ENCODE data around the gene CHRM2. TPM values are rescaled to one million over a fixed set of nuclear protein-coding genes. Genes with fewer than 3 reads are reported as not detected.

CHRM2 gene
- total RNA-seq, 5 donors from 2014 or later (not counting 1 experiment from before 2014, with no cell fraction given): 0.09 to 0.10 TPM; not detected in 3

GRCh38 chr7:136937436-136937835, 69.0 kb downstream of the CHRM2 start:
- Mint-ChIP-seq H3K4me1 (no peaks in the 10 kb centered on the region), H3K27me3 (no peaks in the 10 kb centered on the region), H3K9me3 (peaks cover 3 to 10% (median 7%) of the 10 kb centered on the region in 3 donors), H3K36me3 (no peaks in the 10 kb centered on the region), H3K27ac (no peak overlapping the region), H3K4me3 (no peak overlapping the region)
- no peak overlapping the region for H3K27ac ChIP-seq (ENCODE audit: low read length)
- H3K9me3 ChIP-seq: no peaks in the 10 kb centered on the region
- no peak overlapping the region for H3K4me3 ChIP-seq (ENCODE audit: control insufficient read depth in 1 of 2, extremely low read depth in 1 of 2, low read length in 1 of 2)
- no peaks in the 10 kb centered on the region for H3K4me1 ChIP-seq (ENCODE audit: control insufficient read depth in 1 of 2, extremely low read depth in 1 of 2, insufficient read depth in 2 of 2, low read length in 2 of 2)
- no CpG with 5 or more reads among the region's 5 CpGs for WGBS (ENCODE audit: insufficient coverage)
- no peaks in the 10 kb centered on the region for H3K27me3 ChIP-seq (replicated peaks in 1 of 2; ENCODE audit: control insufficient read depth in 2 of 2, extremely low read depth in 1 of 2, insufficient read depth in 2 of 2, low read length in 1 of 2)
- H3K36me3 ChIP-seq (ENCODE audit: control insufficient read depth in 2 of 2, extremely low read depth in 1 of 2, insufficient read depth in 1 of 2, low read length in 1 of 2): no peaks in the 10 kb centered on the region
- ChIA-PET CTCF (no interaction called here), POLR2A (no interaction called here)
- ATAC-seq (replicated peaks in 1 of 4) (no peak), DNase-seq (no peak)

- Mint-ChIP-seq H3K4me1 (no peaks in the 10 kb centered on the region), H3K4me3 (no peak overlapping the region), H3K27ac (no peak overlapping the region), H3K36me3 (no peaks in the 10 kb centered on the region), H3K27me3 (no peaks in the 10 kb centered on the region), H3K9me3 (peaks cover 0 to 10% (median 4%) of the 10 kb centered on the region in 3 donors)
- POLR2A ChIA-PET: no interaction called here
- Histone ChIP-seq H3K4me1 (ENCODE audit: control insufficient read depth in 1 of 2, extremely low read depth in 1 of 2, insufficient read depth in 2 of 2, low read length in 2 of 2) (no peaks in the 10 kb centered on the region), H3K9me3 (no peaks in the 10 kb centered on the region), H3K4me3 (ENCODE audit: control insufficient read depth in 1 of 2, extremely low read depth in 1 of 2, low read length in 1 of 2) (no peak overlapping the region), H3K27ac (ENCODE audit: low read length) (no peak overlapping the region), H3K36me3 (ENCODE audit: control insufficient read depth in 2 of 2, extremely low read depth in 1 of 2, insufficient read depth in 1 of 2, low read length in 1 of 2) (no peaks in the 10 kb centered on the region), H3K27me3 (replicated peaks in 1 of 2; ENCODE audit: control insufficient read depth in 2 of 2, extremely low read depth in 1 of 2, insufficient read depth in 2 of 2, low read length in 1 of 2) (no peaks in the 10 kb centered on the region)
- 92% methylated on average over 10 of the region's 13 CpGs for WGBS (ENCODE audit: insufficient coverage)
- CTCF ChIA-PET: no interaction called here
- DNase-seq (no peak), ATAC-seq (replicated peaks in 1 of 4) (no peak)
These were observed 70.0 kb downstream of the CHRM2 start for GRCh38 chr7:136938476-136938875.

- H3K27ac Mint-ChIP-seq: no peak overlapping the region
- Histone ChIP-seq H3K9me3 (no peaks in the 10 kb centered on the region), H3K4me1 (ENCODE audit: control insufficient read depth in 1 of 2, extremely low read depth in 1 of 2, insufficient read depth in 2 of 2, low read length in 2 of 2) (no peaks in the 10 kb centered on the region), H3K36me3 (ENCODE audit: control insufficient read depth in 2 of 2, extremely low read depth in 1 of 2, insufficient read depth in 1 of 2, low read length in 1 of 2) (no peaks in the 10 kb centered on the region), H3K4me3 (ENCODE audit: control insufficient read depth in 1 of 2, extremely low read depth in 1 of 2, low read length in 1 of 2) (no peak overlapping the region), H3K27me3 (replicated peaks in 1 of 2; ENCODE audit: control insufficient read depth in 2 of 2, extremely low read depth in 1 of 2, insufficient read depth in 2 of 2, low read length in 1 of 2) (no peaks in the 10 kb centered on the region), H3K27ac (ENCODE audit: low read length) (no peak overlapping the region)
- POLR2A ChIA-PET: no interaction called here
- H3K27me3 Mint-ChIP-seq: no peaks in the 10 kb centered on the region
- H3K9me3 Mint-ChIP-seq: peaks cover 0 to 4% (median 3%) of the 10 kb centered on the region in 3 donors
- CTCF ChIA-PET: no interaction called here
- 100% methylated on average over 1 of the region's 4 CpGs for WGBS (ENCODE audit: insufficient coverage)
- no peak for ATAC-seq (replicated peaks in 1 of 4)
- DNase-seq: no peak
- H3K4me1 Mint-ChIP-seq: no peaks in the 10 kb centered on the region
- H3K36me3 Mint-ChIP-seq: no peaks in the 10 kb centered on the region
- no peak overlapping the region for H3K4me3 Mint-ChIP-seq
These were observed 71.7 kb downstream of the CHRM2 start for GRCh38 chr7:136940122-136940521.

GRCh38 chr7:136940917-136941316, 72.5 kb downstream of the CHRM2 start:
- no peaks in the 10 kb centered on the region for H3K4me1 ChIP-seq (ENCODE audit: control insufficient read depth in 1 of 2, extremely low read depth in 1 of 2, insufficient read depth in 2 of 2, low read length in 2 of 2)
- H3K9me3 Mint-ChIP-seq: peaks cover 0 to 4% (median 4%) of the 10 kb centered on the region in 3 donors
- H3K27me3 ChIP-seq (replicated peaks in 1 of 2; ENCODE audit: control insufficient read depth in 2 of 2, extremely low read depth in 1 of 2, insufficient read depth in 2 of 2, low read length in 1 of 2): no peaks in the 10 kb centered on the region
- no peaks in the 10 kb centered on the region for H3K9me3 ChIP-seq
- no peak overlapping the region for H3K27ac Mint-ChIP-seq
- H3K27ac ChIP-seq (ENCODE audit: low read length): no peak overlapping the region
- DNase-seq (no peak), ATAC-seq (replicated peaks in 1 of 4) (peak in 1 of 4 experiments; percentile 23)
- H3K4me1 Mint-ChIP-seq: no peaks in the 10 kb centered on the region
- H3K36me3 Mint-ChIP-seq: no peaks in the 10 kb centered on the region
- ChIA-PET POLR2A (no interaction called here), CTCF (interaction anchor here in 1 of 2 donors (0.7 kb wide), 1 partner anchor 18 kb away, joined by 3 read pairs; no protein-coding TSS in a partner anchor)
- no peak overlapping the region for H3K4me3 Mint-ChIP-seq
- WGBS (ENCODE audit: insufficient coverage): 88% methylated on average over 1 of the region's 1 CpG
- no peaks in the 10 kb centered on the region for H3K27me3 Mint-ChIP-seq
- H3K4me3 ChIP-seq (ENCODE audit: control insufficient read depth in 1 of 2, extremely low read depth in 1 of 2, low read length in 1 of 2): no peak overlapping the region
- H3K36me3 ChIP-seq (ENCODE audit: control insufficient read depth in 2 of 2, extremely low read depth in 1 of 2, insufficient read depth in 1 of 2, low read length in 1 of 2): no peaks in the 10 kb centered on the region

GRCh38 chr7:136941816-136942215, 73.4 kb downstream of the CHRM2 start:
- POLR2A ChIA-PET: no interaction called here
- CTCF ChIA-PET: interaction anchor here in 1 of 2 donors (0.7 kb wide), 1 partner anchor 19 kb away, joined by 3 read pairs; no protein-coding TSS in a partner anchor
- no peak for ATAC-seq (replicated peaks in 1 of 4)

GRCh38 chr7:136942401-136942800, 73.9 kb downstream of the CHRM2 start:
- H3K27me3 ChIP-seq (replicated peaks in 1 of 2; ENCODE audit: control insufficient read depth in 2 of 2, extremely low read depth in 1 of 2, insufficient read depth in 2 of 2, low read length in 1 of 2): no peaks in the 10 kb centered on the region
- no peaks in the 10 kb centered on the region for H3K36me3 Mint-ChIP-seq
- no peaks in the 10 kb centered on the region for H3K27me3 Mint-ChIP-seq
- H3K9me3 Mint-ChIP-seq: peaks cover 0 to 4% (median 0%) of the 10 kb centered on the region in 3 donors
- no peaks in the 10 kb centered on the region for H3K4me1 Mint-ChIP-seq
- POLR2A ChIA-PET: interaction anchor here in 1 of 2 donors (0.7 kb wide), 1 partner anchor 9 kb away, joined by 3 read pairs; no protein-coding TSS in a partner anchor
- no peak overlapping the region for H3K27ac ChIP-seq (ENCODE audit: low read length)
- no peak overlapping the region for H3K4me3 ChIP-seq (ENCODE audit: control insufficient read depth in 1 of 2, extremely low read depth in 1 of 2, low read length in 1 of 2)
- H3K4me3 Mint-ChIP-seq: no peak overlapping the region
- H3K4me1 ChIP-seq (ENCODE audit: control insufficient read depth in 1 of 2, extremely low read depth in 1 of 2, insufficient read depth in 2 of 2, low read length in 2 of 2): no peaks in the 10 kb centered on the region
- H3K9me3 ChIP-seq: no peaks in the 10 kb centered on the region
- ATAC-seq (replicated peaks in 1 of 4): no peak
- DNase-seq: no peak
- CTCF ChIA-PET: no interaction called here
- no peak overlapping the region for H3K27ac Mint-ChIP-seq
- no peaks in the 10 kb centered on the region for H3K36me3 ChIP-seq (ENCODE audit: control insufficient read depth in 2 of 2, extremely low read depth in 1 of 2, insufficient read depth in 1 of 2, low read length in 1 of 2)

More at GRCh38 chr7:136941816-136942215, 73.4 kb downstream of the CHRM2 start:
- no peak for DNase-seq
- Histone ChIP-seq H3K9me3 (no peaks in the 10 kb centered on the region), H3K36me3 (ENCODE audit: control insufficient read depth in 2 of 2, extremely low read depth in 1 of 2, insufficient read depth in 1 of 2, low read length in 1 of 2) (no peaks in the 10 kb centered on the region), H3K27me3 (replicated peaks in 1 of 2; ENCODE audit: control insufficient read depth in 2 of 2, extremely low read depth in 1 of 2, insufficient read depth in 2 of 2, low read length in 1 of 2) (no peaks in the 10 kb centered on the region), H3K27ac (ENCODE audit: low read length) (no peak overlapping the region), H3K4me1 (ENCODE audit: control insufficient read depth in 1 of 2, extremely low read depth in 1 of 2, insufficient read depth in 2 of 2, low read length in 2 of 2) (no peaks in the 10 kb centered on the region), H3K4me3 (ENCODE audit: control insufficient read depth in 1 of 2, extremely low read depth in 1 of 2, low read length in 1 of 2) (no peak overlapping the region)
- Mint-ChIP-seq H3K36me3 (no peaks in the 10 kb centered on the region), H3K4me1 (no peaks in the 10 kb centered on the region), H3K27ac (no peak overlapping the region), H3K4me3 (no peak overlapping the region), H3K27me3 (no peaks in the 10 kb centered on the region), H3K9me3 (peaks cover 0 to 4% (median 2%) of the 10 kb centered on the region in 3 donors)
- WGBS (ENCODE audit: insufficient coverage): no CpG with 5 or more reads among the region's 1 CpG

GRCh38 chr7:136942994-136943393, 74.5 kb downstream of the CHRM2 start:
- Histone ChIP-seq H3K4me1 (ENCODE audit: control insufficient read depth in 1 of 2, extremely low read depth in 1 of 2, insufficient read depth in 2 of 2, low read length in 2 of 2) (no peaks in the 10 kb centered on the region), H3K4me3 (ENCODE audit: control insufficient read depth in 1 of 2, extremely low read depth in 1 of 2, low read length in 1 of 2) (no peak overlapping the region), H3K9me3 (no peaks in the 10 kb centered on the region), H3K27ac (ENCODE audit: low read length) (no peak overlapping the region), H3K36me3 (ENCODE audit: control insufficient read depth in 2 of 2, extremely low read depth in 1 of 2, insufficient read depth in 1 of 2, low read length in 1 of 2) (no peaks in the 10 kb centered on the region), H3K27me3 (replicated peaks in 1 of 2; ENCODE audit: control insufficient read depth in 2 of 2, extremely low read depth in 1 of 2, insufficient read depth in 2 of 2, low read length in 1 of 2) (no peaks in the 10 kb centered on the region)
- H3K27ac Mint-ChIP-seq: no peak overlapping the region
- H3K36me3 Mint-ChIP-seq: no peaks in the 10 kb centered on the region
- no peaks in the 10 kb centered on the region for H3K27me3 Mint-ChIP-seq
- CTCF ChIA-PET: interaction anchor here in 1 of 2 donors (0.6 kb wide), 1 partner anchor 202 kb away, joined by 4 read pairs; no protein-coding TSS in a partner anchor
- no peaks in the 10 kb centered on the region for H3K4me1 Mint-ChIP-seq
- H3K4me3 Mint-ChIP-seq: no peak overlapping the region
- POLR2A ChIA-PET: interaction anchor here in 1 of 2 donors (0.7 kb wide), 1 partner anchor 8 kb away, joined by 3 read pairs; no protein-coding TSS in a partner anchor
- ATAC-seq (replicated peaks in 1 of 4): no peak
- no CpG with 5 or more reads among the region's 1 CpG for WGBS (ENCODE audit: insufficient coverage)
- no peak for DNase-seq
- H3K9me3 Mint-ChIP-seq: peaks cover 0 to 9% (median 2%) of the 10 kb centered on the region in 3 donors

Data from T-cell (primary cell).